VCaP (cell line): ENCODE data around the gene OR1N2.
"Not testable (repeated sequence)": the region's sequence is repeated elsewhere in the genome, so short reads cannot be mapped to it uniquely, and the experiment has no call there.

Experiments
- H3K27ac ChIP-seq: fragments of 450-650 bp; 2 replicates; pipeline ENCODE4 v1.5.1; 2017
- TF ChIP-seq, protein P1 (sequence below): fragments of 450-650 bp; conservative IDR thresholded peaks from 2 replicates; pipeline ENCODE4 v1.5.1; 2017; ENCODE audit warnings: mild to moderate bottlenecking, moderate library complexity

OR1N2 gene

DNA sequence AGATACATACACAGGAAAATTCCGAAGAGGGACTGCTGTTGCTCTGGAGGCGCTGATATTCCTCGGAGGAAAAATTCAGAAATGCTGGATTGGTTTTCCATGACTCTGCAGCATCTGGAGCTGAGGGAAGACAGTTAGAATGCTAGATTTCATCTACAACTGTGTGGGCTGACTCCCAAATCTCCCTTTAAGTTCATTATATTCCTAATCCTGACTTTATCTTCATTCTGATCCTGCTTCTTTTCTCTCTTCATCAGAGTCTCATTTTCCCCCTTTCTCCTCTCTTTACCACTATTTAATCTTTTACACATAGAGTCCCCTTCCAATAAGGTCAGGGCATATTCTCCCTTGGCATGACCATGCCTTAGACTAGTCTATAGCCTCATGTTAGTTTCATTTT lies 25.7 kb upstream of the OR1N2 start, which contains the start of gene OR1N1:
Gene OR1N1, minus strand, starts transcription at position 101 of the 400 bp plus-strand sequence. Its CDS starts 0 bp downstream, at position 101.
- H3K27ac ChIP-seq = no peak within 1 kb of the TSS
- TF ChIP-seq, protein P1, sequence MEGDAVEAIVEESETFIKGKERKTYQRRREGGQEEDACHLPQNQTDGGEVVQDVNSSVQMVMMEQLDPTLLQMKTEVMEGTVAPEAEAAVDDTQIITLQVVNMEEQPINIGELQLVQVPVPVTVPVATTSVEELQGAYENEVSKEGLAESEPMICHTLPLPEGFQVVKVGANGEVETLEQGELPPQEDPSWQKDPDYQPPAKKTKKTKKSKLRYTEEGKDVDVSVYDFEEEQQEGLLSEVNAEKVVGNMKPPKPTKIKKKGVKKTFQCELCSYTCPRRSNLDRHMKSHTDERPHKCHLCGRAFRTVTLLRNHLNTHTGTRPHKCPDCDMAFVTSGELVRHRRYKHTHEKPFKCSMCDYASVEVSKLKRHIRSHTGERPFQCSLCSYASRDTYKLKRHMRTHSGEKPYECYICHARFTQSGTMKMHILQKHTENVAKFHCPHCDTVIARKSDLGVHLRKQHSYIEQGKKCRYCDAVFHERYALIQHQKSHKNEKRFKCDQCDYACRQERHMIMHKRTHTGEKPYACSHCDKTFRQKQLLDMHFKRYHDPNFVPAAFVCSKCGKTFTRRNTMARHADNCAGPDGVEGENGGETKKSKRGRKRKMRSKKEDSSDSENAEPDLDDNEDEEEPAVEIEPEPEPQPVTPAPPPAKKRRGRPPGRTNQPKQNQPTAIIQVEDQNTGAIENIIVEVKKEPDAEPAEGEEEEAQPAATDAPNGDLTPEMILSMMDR = no peak

DNA sequence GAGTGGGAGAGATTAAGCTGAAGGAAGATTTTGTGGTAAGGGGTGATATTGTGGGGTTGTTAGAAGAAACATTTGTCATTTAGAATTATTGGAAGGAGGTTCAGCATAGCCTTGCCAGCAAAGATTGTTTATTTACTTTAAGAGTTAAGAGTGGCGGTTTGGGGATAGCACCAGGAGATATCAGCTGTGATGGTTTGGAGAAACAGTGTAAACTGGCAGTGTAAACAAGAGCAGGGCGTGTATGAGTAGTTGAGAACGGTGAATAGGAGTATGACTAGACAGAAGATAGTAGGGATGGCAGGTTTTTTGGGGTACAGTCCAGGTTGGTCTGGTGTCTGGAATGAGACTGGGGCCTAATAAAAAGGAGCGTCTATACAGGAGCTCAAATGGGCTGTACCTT lies 21.8 kb upstream of the OR1N2 start:
- H3K27ac ChIP-seq = not testable (repeated sequence)

DNA sequence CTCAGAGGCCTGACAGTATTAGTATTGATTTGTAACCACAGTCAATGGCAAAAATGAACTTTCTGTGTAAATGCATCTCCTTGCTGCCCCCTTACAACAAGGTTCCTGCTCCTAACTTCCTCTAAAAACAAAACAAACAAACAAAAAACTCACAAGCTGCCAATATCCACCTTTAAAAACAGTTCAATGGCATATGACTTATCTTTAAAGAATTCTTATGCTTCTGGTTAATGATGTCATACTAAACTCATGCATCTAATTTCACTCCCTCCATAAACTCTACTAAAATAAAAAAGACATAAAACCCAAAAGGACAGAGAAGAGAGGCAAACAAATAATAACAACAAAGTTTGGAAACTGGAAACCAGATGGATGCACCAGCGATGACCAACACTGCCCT lies 16.8 kb upstream of the OR1N2 start:
- H3K27ac ChIP-seq = no peak overlapping the region
- TF ChIP-seq, protein P1 = no peak

DNA sequence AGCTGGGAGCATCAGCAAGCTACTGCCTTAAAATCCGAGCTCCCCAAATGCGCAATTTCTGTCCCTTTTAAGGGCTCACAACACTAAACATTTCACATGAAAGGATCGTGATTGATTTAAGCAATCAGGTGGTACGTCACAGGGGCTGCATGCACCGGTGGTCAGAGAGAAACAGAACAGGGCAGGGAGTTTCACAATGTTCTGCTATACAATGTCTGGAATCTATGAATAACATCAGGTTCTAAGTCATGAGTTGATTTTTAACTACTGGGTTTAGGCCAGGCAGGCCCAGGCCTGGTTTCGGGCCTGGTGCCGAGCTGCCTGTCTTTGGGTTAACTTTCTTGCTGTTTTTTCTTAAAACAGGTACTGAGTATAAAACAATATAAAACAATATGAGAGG lies 15.8 kb upstream of the OR1N2 start:
- H3K27ac ChIP-seq = not testable (repeated sequence)

DNA sequence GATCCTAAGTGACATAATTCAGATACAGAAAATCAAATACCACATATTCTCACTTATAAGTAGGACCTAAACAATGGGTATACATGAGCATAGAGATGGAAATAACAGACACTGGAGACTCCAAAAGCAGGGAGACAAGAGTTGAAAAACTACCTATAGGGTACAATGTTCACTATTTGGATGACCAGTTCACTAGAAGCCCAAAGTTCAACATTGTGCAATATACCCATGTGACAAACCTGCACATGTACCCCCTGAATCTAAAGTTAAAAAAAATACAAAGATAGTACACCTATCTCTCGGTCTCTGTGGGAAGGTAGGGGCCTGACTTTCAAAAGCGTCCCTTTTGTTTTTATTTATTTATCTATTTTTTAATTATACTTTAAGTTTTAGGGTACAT lies 14.2 kb upstream of the OR1N2 start:
- TF ChIP-seq, protein P1 = no peak

DNA sequence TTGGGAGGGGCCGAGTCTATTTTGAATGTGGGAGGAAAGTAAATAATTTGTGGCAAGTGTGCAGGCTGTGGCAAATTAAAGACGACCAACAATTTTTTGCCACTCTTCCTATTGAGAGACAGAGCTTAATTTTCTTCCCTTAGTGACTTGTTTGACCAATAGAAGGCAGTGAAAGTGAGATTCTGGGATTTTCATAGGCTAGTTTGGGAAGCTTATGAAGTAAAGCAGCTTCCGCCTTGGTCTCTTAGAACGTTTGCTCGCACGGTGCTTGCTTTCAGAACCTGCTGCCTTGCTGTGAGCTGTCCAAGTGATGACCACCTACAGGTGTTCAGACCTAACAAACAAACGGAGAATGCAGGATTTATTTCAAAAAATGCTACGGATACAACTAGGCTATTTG lies 6.7 kb upstream of the OR1N2 start:
- TF ChIP-seq, protein P1 = no peak

More for the DNA sequence above, 14.2 kb upstream of the OR1N2 start:
- H3K27ac ChIP-seq = no peak overlapping the region

DNA sequence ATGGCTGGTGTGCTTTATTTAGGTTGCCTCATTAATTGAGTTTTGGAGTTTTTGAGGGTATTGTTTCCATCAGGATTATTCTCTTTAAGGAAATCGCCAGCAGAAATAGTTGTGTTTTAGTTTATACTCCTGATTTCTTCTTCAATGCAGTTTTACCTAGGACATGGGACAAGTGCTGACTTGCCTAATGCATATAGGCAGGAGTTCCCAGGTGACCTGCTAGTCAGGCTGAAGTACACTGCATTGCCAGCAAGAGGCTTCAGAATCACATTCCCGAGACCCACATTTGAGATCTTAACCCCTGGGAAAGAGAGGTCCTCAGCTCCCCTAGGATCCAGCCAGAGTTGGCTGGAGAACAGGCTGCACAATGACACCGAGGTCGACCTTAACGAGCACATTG lies 1.5 kb upstream of the OR1N2 start:
- no peak overlapping the region for H3K27ac ChIP-seq
- TF ChIP-seq, protein P1 = no peak

More for the DNA sequence above, 6.7 kb upstream of the OR1N2 start:
- no peak overlapping the region for H3K27ac ChIP-seq

DNA sequence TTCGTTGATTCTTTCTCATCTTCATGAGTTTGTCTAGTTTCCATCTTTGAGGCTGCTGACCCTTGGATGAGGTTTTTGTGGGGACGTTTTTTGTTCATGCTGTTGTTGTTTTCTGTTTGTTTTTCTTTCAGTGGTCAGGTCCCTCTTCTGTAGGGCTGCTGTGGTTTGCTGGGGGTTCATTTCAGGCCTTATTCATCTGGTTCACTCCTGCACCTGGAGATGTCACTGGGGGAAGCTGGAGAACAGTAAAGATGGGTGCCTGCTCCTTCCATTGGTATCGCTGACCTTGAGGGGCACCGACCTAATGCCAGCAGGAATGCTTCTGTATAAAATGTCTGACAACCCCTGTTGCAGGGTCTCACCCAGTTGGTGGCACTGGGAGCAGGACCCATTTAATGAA lies 8.5 kb downstream of the OR1N2 start:
- no peak overlapping the region for H3K27ac ChIP-seq

More for the DNA sequence above, 8.5 kb downstream of the OR1N2 start:
- TF ChIP-seq, protein P1 = no peak
